Loucy (cell line): ENCODE results near the gene NAA30.
A peak's percentile ranks its signal among the peaks of the same experiment; 100 is the strongest.

Experiments used
- H2AFZ ChIP-seq: fragments of 200-600 bp; sonication (generic); 2 replicates; pipeline ENCODE4 v1.6.0; 2016; ENCODE audit warnings: antibody characterized with exemption, mild to moderate bottlenecking, low read length, moderate library complexity
- H3F3A ChIP-seq: fragments of 200-600 bp; 2 replicates; pipeline ENCODE4 v1.6.0; 2016; ENCODE audit warnings: antibody characterized with exemption, low read depth, mild to moderate bottlenecking
- H3K27me3 ChIP-seq: fragments of 200-600 bp; sonication (generic); 2 replicates; pipeline ENCODE4 v1.6.1; 2014; ENCODE audit warnings: low read length, mild to moderate bottlenecking; ENCODE audit not compliant: insufficient read depth, poor library complexity, severe bottlenecking
- H3K36me3 ChIP-seq: fragments of 200-600 bp; sonication (generic); 2 replicates; pipeline ENCODE4 v1.6.1; 2016; ENCODE audit warnings: low read length; ENCODE audit not compliant: insufficient read depth
- H3K4me1 ChIP-seq: fragments of 200-600 bp; sonication (generic); 2 replicates; pipeline ENCODE4 v1.5.1; 2014; ENCODE audit warnings: low read length, mild to moderate bottlenecking; ENCODE audit not compliant: insufficient read depth, poor library complexity, severe bottlenecking
- H3K4me2 ChIP-seq: fragments of 200-600 bp; sonication (generic); 2 replicates; pipeline ENCODE4 v1.6.0; 2014; ENCODE audit warnings: antibody characterized with exemption, low read length, low read depth, mild to moderate bottlenecking; ENCODE audit not compliant: poor library complexity, severe bottlenecking
- H3K4me3 ChIP-seq: fragments of 200-600 bp; sonication (generic); 2 replicates; pipeline ENCODE4 v1.5.1; 2014; ENCODE audit warnings: low read length, mild to moderate bottlenecking, mixed read lengths; ENCODE audit not compliant: poor library complexity, severe bottlenecking
- H3K79me2 ChIP-seq: fragments of 200-600 bp; sonication (generic); 2 replicates; pipeline ENCODE4 v1.6.1; 2014; ENCODE audit warnings: low read length; ENCODE audit not compliant: insufficient read depth
- H3K9ac ChIP-seq: fragments of 200-600 bp; sonication (generic); 2 replicates; pipeline ENCODE4 v1.6.0; 2014; ENCODE audit warnings: mild to moderate bottlenecking, low read depth, low read length, moderate library complexity; ENCODE audit not compliant: poor library complexity, severe bottlenecking
- H3K9me2 ChIP-seq: fragments of 200-600 bp; sonication (generic); replicated peaks from 2 replicates; pipeline ENCODE4 v1.6.1; 2016; ENCODE audit warnings: low read depth, low read length, mixed read lengths
- H3K9me3 ChIP-seq: fragments of 200-600 bp; sonication (generic); 2 replicates; pipeline ENCODE4 v1.6.1; 2014; ENCODE audit warnings: mild to moderate bottlenecking, antibody characterized with exemption, low read length, low read depth; ENCODE audit not compliant: insufficient read depth
- H4K20me1 ChIP-seq: fragments of 200-600 bp; sonication (generic); 2 replicates; pipeline ENCODE4 v1.6.0; 2014; ENCODE audit warnings: antibody characterized with exemption, low read length, mild to moderate bottlenecking; ENCODE audit not compliant: insufficient read depth, poor library complexity, severe bottlenecking
- CTCF ChIP-seq: fragments of 200-600 bp; sonication (generic); conservative IDR thresholded peaks from 2 replicates; pipeline ENCODE4 v1.5.1; 2014; ENCODE audit warnings: mild to moderate bottlenecking, antibody characterized with exemption, low read length
- EZH2phosphoT487 ChIP-seq: fragments of 200-600 bp; IDR thresholded peaks from 2 replicates; pipeline ENCODE4 v1.6.1; 2018; ENCODE audit warnings: antibody characterized with exemption, mild to moderate bottlenecking, moderate library complexity, borderline replicate concordance

The NAA30 gene

GRCh38 chr14:57382283-57382682 lies 8.1 kb upstream of the NAA30 start:
- Histone ChIP-seq H3K9me3 (no peaks in the 10 kb centered on the region), H3F3A (no peaks in the 10 kb centered on the region), H3K4me2 (no peak overlapping the region), H3K9ac (no peak overlapping the region), H3K4me3 (no peak overlapping the region), H3K9me2 (no peaks in the 10 kb centered on the region), H4K20me1 (no peaks in the 10 kb centered on the region), H3K4me1 (no peaks in the 10 kb centered on the region), H2AFZ (no peak overlapping the region), H3K36me3 (no peaks in the 10 kb centered on the region), H3K27me3 (no peaks in the 10 kb centered on the region), H3K79me2 (no peaks in the 10 kb centered on the region)
- no peak for TF ChIP-seq CTCF
- TF ChIP-seq EZH2phosphoT487 = no peak

- Histone ChIP-seq H2AFZ (no peak overlapping the region), H3K27me3 (no peaks in the 10 kb centered on the region), H3K9ac (no peak overlapping the region), H3K9me3 (no peaks in the 10 kb centered on the region), H3F3A (no peaks in the 10 kb centered on the region), H3K79me2 (no peaks in the 10 kb centered on the region), H3K4me3 (no peak overlapping the region), H3K36me3 (no peaks in the 10 kb centered on the region), H4K20me1 (no peaks in the 10 kb centered on the region), H3K4me2 (no peak overlapping the region), H3K4me1 (no peaks in the 10 kb centered on the region), H3K9me2 (no peaks in the 10 kb centered on the region)
- TF ChIP-seq CTCF = no peak
- TF ChIP-seq EZH2phosphoT487 = no peak
These were observed 7.2 kb upstream of the NAA30 start for GRCh38 chr14:57383125-57383745.

GRCh38 chr14:57388067-57388466 lies 2.3 kb upstream of the NAA30 start:
- Histone ChIP-seq H3K4me2 (no peak overlapping the region), H3K9me3 (no peaks in the 10 kb centered on the region), H3K4me1 (peaks cover 16% of the 10 kb centered on the region), H4K20me1 (peaks cover 19% of the 10 kb centered on the region), H3K9ac (no peak overlapping the region), H3F3A (no peaks in the 10 kb centered on the region), H2AFZ (peak overlapping the region; percentile 32; the same call in 1 of the 2 replicates), H3K27me3 (no peaks in the 10 kb centered on the region), H3K4me3 (no peak overlapping the region), H3K9me2 (no peaks in the 10 kb centered on the region), H3K79me2 (peaks cover 27% of the 10 kb centered on the region), H3K36me3 (no peaks in the 10 kb centered on the region)
- TF ChIP-seq CTCF (no peak), EZH2phosphoT487 (no peak)
